Nephron (organoid): ENCODE measurements around the gene KANK4.

ENCODE experiments used
- H3K27ac Mint-ChIP-seq, 3 experiments: 2 replicates each; pipeline ENCODE4 v1.8.0; 2020; ENCODE audit warnings: mixed read lengths in 3 of 3, mild to moderate bottlenecking in 2 of 3, moderate library complexity in 1 of 3
- H3K27me3 Mint-ChIP-seq: 2 replicates; pipeline ENCODE4 v1.8.0; 2021; ENCODE audit warnings: low read depth, mild to moderate bottlenecking, moderate library complexity, mixed read lengths
- H3K36me3 Mint-ChIP-seq: 2 replicates; pipeline ENCODE4 v1.8.0; 2020; ENCODE audit warnings: low read depth, mixed read lengths
- H3K4me1 Mint-ChIP-seq: 2 replicates; pipeline ENCODE4 v1.8.0; 2020; ENCODE audit warnings: mixed read lengths
- H3K4me3 Mint-ChIP-seq, 3 experiments: 2 replicates each; pipeline ENCODE4 v1.8.0; 2020; ENCODE audit warnings: mild to moderate bottlenecking in 3 of 3, mixed read lengths in 3 of 3, moderate library complexity in 2 of 3
- H3K9me3 Mint-ChIP-seq: 2 replicates; pipeline ENCODE4 v1.8.0; 2020; ENCODE audit warnings: mixed read lengths
- CTCF ChIP-seq, 3 experiments: fragments of 200-600 bp; sonication (generic); IDR thresholded peaks; one replicate each; pipeline ENCODE4 v1.5.0; 2021; ENCODE audit warnings: antibody characterized with exemption in 3 of 3; ENCODE audit not compliant: unreplicated experiment in 3 of 3

KANK4 gene

GRCh38 chr1:62301726-62302390 lies 17.4 kb downstream of the KANK4 start:
- Mint-ChIP-seq H3K4me1 (peaks cover 25% of the 10 kb centered on the region), H3K36me3 (no peaks in the 10 kb centered on the region), H3K27me3 (no peaks in the 10 kb centered on the region), H3K27ac (no peak overlapping the region), H3K4me3 (no peak overlapping the region), H3K9me3 (no peaks in the 10 kb centered on the region)
- TF ChIP-seq CTCF (IDR thresholded peaks at IDR 0.05; ENCODE audit: unreplicated experiment in 3 of 3): no peak

DNA sequence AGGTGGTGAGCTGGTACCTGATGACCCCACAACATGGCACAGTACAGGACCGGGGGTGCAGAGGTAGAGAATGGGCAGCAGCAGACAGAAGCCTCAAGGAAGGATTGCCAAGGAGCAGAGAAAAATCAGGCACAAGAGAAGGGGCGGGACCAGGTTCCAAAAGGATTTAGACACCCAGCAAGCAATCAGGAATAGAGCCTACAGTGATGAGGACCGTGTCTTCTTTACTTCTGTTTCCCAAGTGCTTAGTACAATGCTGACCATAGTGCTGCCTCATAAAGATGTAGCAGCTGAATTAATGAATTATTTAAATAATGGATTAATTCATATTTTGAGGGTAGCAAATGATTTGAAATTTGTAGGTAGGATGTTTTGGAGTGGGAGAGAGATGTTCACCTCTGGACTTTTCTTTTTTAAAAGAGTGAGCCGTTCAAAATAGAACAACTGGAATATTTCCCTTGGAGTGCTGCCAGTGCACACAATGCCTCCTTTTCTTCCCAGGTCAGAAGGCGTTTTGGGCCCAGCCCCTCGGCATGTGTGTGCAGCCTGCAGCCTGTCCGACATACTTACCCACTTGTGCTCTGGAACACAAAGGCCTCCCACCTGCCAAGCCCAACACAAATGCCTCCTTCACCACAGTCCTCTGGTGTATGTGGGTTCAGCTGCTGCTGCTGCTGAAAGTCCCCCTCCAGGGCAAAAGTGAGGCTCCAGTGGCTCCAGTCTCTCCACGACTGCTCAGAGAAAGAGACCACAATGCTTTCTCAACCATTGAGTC lies 19.6 kb downstream of the KANK4 start:
- H3K9me3 Mint-ChIP-seq: no peaks in the 10 kb centered on the region
- no peaks in the 10 kb centered on the region for H3K27me3 Mint-ChIP-seq
- H3K4me3 Mint-ChIP-seq: peak overlapping the region in 1 of 3 experiments; percentile 48
- no peak overlapping the region for H3K27ac Mint-ChIP-seq
- H3K36me3 Mint-ChIP-seq: no peaks in the 10 kb centered on the region
- no peak for TF ChIP-seq CTCF (IDR thresholded peaks at IDR 0.05; ENCODE audit: unreplicated experiment in 3 of 3)
- peaks cover 28% of the 10 kb centered on the region for H3K4me1 Mint-ChIP-seq

DNA sequence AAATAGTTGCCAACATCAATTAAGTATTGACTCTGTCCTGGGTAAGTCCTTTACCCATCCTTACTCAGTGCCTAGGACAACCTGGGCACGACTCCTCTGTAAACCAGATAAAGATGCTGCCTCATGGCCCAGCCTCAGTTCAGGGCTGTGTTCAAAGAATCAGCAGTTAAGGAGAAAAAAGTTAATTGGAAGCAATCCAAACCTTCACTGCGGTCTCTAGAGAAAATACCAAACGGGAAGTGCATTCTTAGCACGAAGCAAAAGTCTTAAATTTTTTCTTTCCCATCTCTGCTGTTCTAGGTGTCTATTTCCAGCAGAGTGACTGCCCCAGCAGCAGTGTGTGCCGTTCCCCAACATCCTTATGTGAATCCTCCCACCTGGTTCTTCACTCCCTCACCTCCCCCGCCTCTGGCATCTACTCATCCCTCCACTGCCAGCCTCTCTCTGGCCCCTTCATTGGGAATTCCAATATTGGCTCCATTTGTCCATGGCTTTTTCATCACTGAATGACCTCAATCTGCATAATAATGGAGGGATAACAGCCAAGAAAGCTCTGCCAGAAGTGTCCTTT lies 23.2 kb downstream of the KANK4 start:
- H3K4me3 Mint-ChIP-seq: peak overlapping the region in 2 of 3 experiments; percentile 35 to 52
- H3K27ac Mint-ChIP-seq: peak overlapping the region; percentile 84 to 93 (median 89)
- peaks cover 32% of the 10 kb centered on the region for H3K4me1 Mint-ChIP-seq
- H3K36me3 Mint-ChIP-seq: no peaks in the 10 kb centered on the region
- H3K27me3 Mint-ChIP-seq: peaks cover 9% of the 10 kb centered on the region
- no peak for TF ChIP-seq CTCF (IDR thresholded peaks at IDR 0.05; ENCODE audit: unreplicated experiment in 3 of 3)
- H3K9me3 Mint-ChIP-seq: no peaks in the 10 kb centered on the region

- H3K9me3 Mint-ChIP-seq: no peaks in the 10 kb centered on the region
- peak in 1 of 3 experiments; percentile 11 for TF ChIP-seq CTCF (IDR thresholded peaks at IDR 0.05; ENCODE audit: unreplicated experiment in 3 of 3)
- H3K36me3 Mint-ChIP-seq: no peaks in the 10 kb centered on the region
- peak overlapping the region in 1 of 3 experiments; percentile 93 for H3K27ac Mint-ChIP-seq
- peaks cover 32% of the 10 kb centered on the region for H3K4me1 Mint-ChIP-seq
- no peak overlapping the region for H3K4me3 Mint-ChIP-seq
- peaks cover 9% of the 10 kb centered on the region for H3K27me3 Mint-ChIP-seq
These were observed 25.0 kb downstream of the KANK4 start for GRCh38 chr1:62294261-62294660.

GRCh38 chr1:62288662-62289061 lies 30.6 kb downstream of the KANK4 start:
- TF ChIP-seq CTCF (IDR thresholded peaks at IDR 0.05; ENCODE audit: unreplicated experiment in 3 of 3): no peak
- Mint-ChIP-seq H3K27ac (peak overlapping the region in 2 of 3 experiments; percentile 3 to 13), H3K4me3 (no peak overlapping the region), H3K4me1 (peaks cover 54% of the 10 kb centered on the region), H3K9me3 (no peaks in the 10 kb centered on the region), H3K36me3 (no peaks in the 10 kb centered on the region), H3K27me3 (peaks cover 22% of the 10 kb centered on the region)
